Measurements from ENCODE around the gene PCA3.

- TF ChIP-seq CTCF (IDR thresholded peaks at IDR 0.05), result no peak
- no peak for TF ChIP-seq POLR2A (IDR thresholded peaks at IDR 0.05)
Measured at GRCh38 chr9:76725885-76726284, 38.4 kb upstream of the PCA3 start.
